K562 (cell line): Measurements from ENCODE around the gene ARHGDIA. TPM values are rescaled to one million over a fixed set of nuclear protein-coding genes. Genes with fewer than 3 reads are reported as not detected.

Source experiments
- ATAC-seq: fragments of 200-7000 bp; cut with Tn5 transposase; 3 replicates; pipeline ENCODE4 v1.9.1; 2020; ENCODE audit warnings: moderate library complexity
- BruUV-seq: library from RNA; stranded (reverse); fragments of 400-500 nt; replicated peaks from 2 replicates; lab custom pipeline; 2021; lab: Mats Ljungman, UMichigan
- CTCF ChIA-PET: fragments of 300-600 bp; formaldehyde crosslinking; extraction: SDS; loops from one replicate; lab custom pipeline; 2021; ENCODE audit warnings: low intra/inter-chr PET ratio; lab: Yijun Ruan, JAX
- POLR2A ChIA-PET: fragments of 300-600, 350-650 bp; sonication (Branson Sonifier 250); formaldehyde crosslinking; extraction: SDS; loops from one replicate; lab custom pipeline; 2021; ENCODE audit warnings: antibody characterized with exemption, inconsistent platforms; lab: Yijun Ruan, JAX
- DNase-seq, 4 experiments: peaks; one replicate each; pipeline versions ENCODE4 v3.0.0 to v3.0.0-alpha.2; 2011 to 2018; ENCODE audit warnings: low spot score in 3 of 4, mixed read lengths in 3 of 4; ENCODE audit errors: extremely low read depth in 1 of 4
- FAIRE-seq: peaks from 2 replicates; lab custom pipeline; 2011; peaks lifted over from hg19 to GRCh38; lab: Jason Lieb, UNC
- H2AFZ ChIP-seq: 2 replicates; pipeline ENCODE4 v1.6.0; 2011; ENCODE audit warnings: low read depth, low read length, control low read depth, inconsistent platforms
- H3K27ac ChIP-seq: fragments of 200-600 bp; 3 replicates; pipeline ENCODE4 v1.8.0; 2011; ENCODE audit warnings: low read depth, mild to moderate bottlenecking, control low read depth, inconsistent platforms, low read length, moderate library complexity, mixed read lengths; ENCODE audit errors: extremely low read depth
- H3K27me3 ChIP-seq, 2 experiments: fragments of 300-600 bp in 1 of 2; 2 replicates in 1 of 2; 3 replicates in 1 of 2; pipeline versions ENCODE4 v1.6.0 to v1.8.0; 2011; ENCODE audit warnings: inconsistent platforms in 2 of 2, low read length in 2 of 2, mild to moderate bottlenecking in 1 of 2, mixed read lengths in 1 of 2, moderate library complexity in 1 of 2; ENCODE audit not compliant: control insufficient read depth in 2 of 2, insufficient read depth in 2 of 2
- H3K36me3 ChIP-seq: fragments of 300-600 bp; 3 replicates; pipeline ENCODE4 v1.8.0; 2011; ENCODE audit warnings: mild to moderate bottlenecking, low read length, inconsistent platforms; ENCODE audit not compliant: control insufficient read depth, insufficient read depth
- H3K4me1 ChIP-seq, 2 experiments: fragments of 200-600 bp in 1 of 2; replicated peaks in 1 of 2; 2 replicates in 1 of 2; 3 replicates in 1 of 2; pipeline versions ENCODE4 v1.5.1 to v1.8.0; 2011; ENCODE audit warnings: inconsistent platforms in 2 of 2, low read length in 2 of 2, mild to moderate bottlenecking in 1 of 2, mixed read lengths in 1 of 2, moderate library complexity in 1 of 2; ENCODE audit not compliant: control insufficient read depth in 2 of 2, insufficient read depth in 2 of 2
- H3K4me2 ChIP-seq: 2 replicates; pipeline ENCODE4 v1.6.1; 2011; ENCODE audit warnings: low read length, control low read depth, inconsistent platforms, mixed read lengths; ENCODE audit not compliant: insufficient read depth
- H3K4me3 ChIP-seq: fragments of 200-600 bp; sonication (generic), shearing (Covaris generic); 2 replicates; pipeline ENCODE4 v1.5.1; 2016; ENCODE audit warnings: control low read depth, inconsistent platforms
- H3K79me2 ChIP-seq: fragments of 200-600 bp; 3 replicates; pipeline ENCODE4 v1.8.0; 2011; ENCODE audit warnings: low read length, inconsistent platforms; ENCODE audit not compliant: control insufficient read depth, insufficient read depth
- H3K9ac ChIP-seq, 2 experiments: 2 replicates each; pipeline versions ENCODE4 v1.6.0 to v1.6.1; 2011; ENCODE audit warnings: low read depth in 2 of 2, low read length in 2 of 2, control low read depth in 1 of 2, inconsistent platforms in 1 of 2, mild to moderate bottlenecking in 1 of 2, mixed read lengths in 1 of 2; ENCODE audit not compliant: insufficient read depth in 1 of 2
- H3K9me1 ChIP-seq: one replicate; pipeline ENCODE4 v1.6.0; 2011; ENCODE audit warnings: inconsistent platforms, mild to moderate bottlenecking, low read length, moderate library complexity; ENCODE audit not compliant: control insufficient read depth, insufficient read depth
- H3K9me3 ChIP-seq: replicated peaks from 2 replicates; pipeline ENCODE4 v1.5.1; 2011; ENCODE audit warnings: low read depth, low read length, inconsistent platforms; ENCODE audit not compliant: control insufficient read depth, insufficient read depth
- H4K20me1 ChIP-seq: replicated peaks from 2 replicates; pipeline ENCODE4 v1.6.1; 2011; ENCODE audit warnings: low read length, inconsistent platforms, mixed read lengths; ENCODE audit not compliant: control insufficient read depth, insufficient read depth
- CXXC5 ChIP-seq: fragments of 250-450 bp; sonication (Bioruptor Pico); IDR thresholded peaks from 2 replicates; pipeline ENCODE4 v1.8.0; 2022; ENCODE audit warnings: inconsistent platforms, mild to moderate bottlenecking, moderate library complexity
- POLR2B ChIP-seq: fragments of 450-650 bp; IDR thresholded peaks from 2 replicates; pipeline ENCODE4 v1.6.1; 2018; ENCODE audit warnings: low read depth; ENCODE audit not compliant: partially characterized antibody
- SMAD4 ChIP-seq: fragments of 250-450 bp; sonication (Bioruptor Pico); conservative IDR thresholded peaks from 2 replicates; pipeline ENCODE4 v1.8.0; 2021; ENCODE audit warnings: inconsistent platforms, mild to moderate bottlenecking, moderate library complexity
- ZC3H4 ChIP-seq: sonication (generic); formaldehyde crosslinking; IDR thresholded peaks from 2 replicates; pipeline ENCODE4 v1.9.0; 2021; ENCODE audit warnings: missing genetic modification reagents, borderline replicate concordance
- ZNF780A ChIP-seq: fragments of 250-450 bp; sonication (Bioruptor Pico); IDR thresholded peaks from 2 replicates; pipeline ENCODE4 v1.5.0; 2021; ENCODE audit warnings: mild to moderate bottlenecking
- ZNF830 ChIP-seq: fragments of 250-450 bp; sonication (Bioruptor Pico); IDR thresholded peaks from 2 replicates; pipeline ENCODE4 v1.5.0; 2021; ENCODE audit warnings: mild to moderate bottlenecking
- WGBS: fragments of 100-300 bp; shearing (Covaris generic); methylation state at CpG from one replicate; pipeline ENCODE4 v1.1.6; 2016; ENCODE audit warnings: low coverage, mixed read lengths; ENCODE audit not compliant: insufficient coverage; ENCODE audit errors: missing lambda C conversion rate; 5-methylcytosine and 5-hydroxymethylcytosine counted together
- in situ Hi-C: fragments of 300-500 bp; cut with MboI; formaldehyde crosslinking; loops from 4 replicates; pipeline ENCODE4 v1.15.0; 2018; ENCODE audit warnings: inconsistent platforms, mixed read lengths
- intact Hi-C: fragments of 100-400 bp; cut with micrococcal nuclease; formaldehyde crosslinking; loops from 2 replicates; pipeline ENCODE4 v1.14.2; 2022
- polyA plus RNA-seq, 8 experiments: library from polyadenylated mRNA; depleted of rRNA in 4 of 8; stranded (reverse) in 5 of 8; unstranded in 3 of 8; fragments of >200 nt; fragmentation: Nextera tagmentation in 2 of 8; fragmentation: Illumina TruSeq in 1 of 8; extraction: Ambion mirVana in 2 of 8; extraction: Trizol in 1 of 8; gene quantifications; 2 replicates each; pipeline versions ENCODE4 v1.2.1 to v1.2.3, GENCODE V29; 2011 to 2014; ENCODE audit warnings: inconsistent platforms in 1 of 8, missing spikeins in 1 of 8
- total RNA-seq, 7 experiments: library from RNA; depleted of rRNA in 6 of 7; stranded (reverse); fragments of >200 nt in 6 of 7; fragmentation: Illumina TruSeq in 2 of 7; extraction: Trizol in 2 of 7; gene quantifications; 2 replicates each; pipeline versions ENCODE4 v1.2.1 to v1.2.3, GENCODE V29; 2011 to 2021; ENCODE audit warnings: low replicate concordance in 1 of 7
- TF ChIP-seq, protein P1 (sequence below): fragments of 200-800 bp; sonication (Bioruptor generic); IDR thresholded peaks from 2 replicates; pipeline ENCODE4 v1.6.1; 2017; ENCODE audit warnings: missing genetic modification characterization, missing compliant biosample characterization
- TF ChIP-seq, protein P2 (sequence below): fragments of 450-650 bp; IDR thresholded peaks from 2 replicates; pipeline ENCODE4 v1.6.1; 2017; ENCODE audit warnings: mild to moderate bottlenecking, moderate library complexity
- TF ChIP-seq, protein P3 (sequence below): fragments of 250-450 bp; sonication (Bioruptor Pico); IDR thresholded peaks from 2 replicates; pipeline ENCODE4 v1.4.0; 2020

Gene ARHGDIA
- total and polyA plus RNA-seq, 9 of the 15 experiments (the other 6 are each of a cell fraction or from before 2014, with no cell fraction given) = 9.6 to 340 (median 97.6) TPM

DNA sequence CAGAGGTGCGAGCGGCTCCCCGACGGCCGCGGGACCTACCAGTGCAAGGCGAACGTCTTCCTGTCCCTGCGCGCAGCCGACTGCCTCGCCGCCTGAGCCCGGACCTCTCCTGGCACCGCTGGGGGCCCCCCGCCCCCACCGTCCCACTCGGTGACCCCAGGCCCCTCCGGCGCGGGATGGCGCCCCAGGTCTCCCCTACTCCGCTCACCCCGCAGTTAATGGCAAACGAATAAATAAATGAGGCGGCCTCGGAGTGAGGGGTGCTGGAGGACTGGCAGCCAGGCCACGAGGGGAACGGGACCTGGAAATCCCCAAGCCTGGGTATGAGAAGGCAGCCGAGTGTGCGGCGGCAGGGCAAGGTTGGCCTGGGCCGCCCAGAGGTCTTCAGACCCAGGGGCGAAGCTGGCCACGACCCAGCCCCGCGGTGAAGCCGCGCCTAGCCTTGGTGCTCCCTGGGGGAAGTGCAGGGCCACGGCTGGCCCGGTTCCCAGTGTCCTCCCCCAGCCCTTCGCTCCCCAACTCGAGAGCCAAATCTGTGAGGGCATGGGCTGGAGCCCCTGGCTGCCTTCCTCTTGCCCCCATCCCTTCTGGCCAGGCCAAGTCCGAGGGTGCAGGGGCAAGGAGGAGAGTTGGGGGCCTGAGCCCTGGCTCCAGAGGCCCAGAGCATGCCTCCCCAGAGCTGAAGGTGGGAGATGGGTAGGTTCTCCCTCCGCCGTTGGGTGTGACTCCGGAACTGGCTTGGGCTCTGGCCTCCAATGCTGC, 31.7 kb upstream of the ARHGDIA start (continued):
- TF ChIP-seq POLR2B (peak; percentile 40), ZNF780A (CRISPR knock-in tag) (0 out of 2 replicates have a peak, but pooled peaks have one; percentile 5)
- TF ChIP-seq, all 486 proteins: peak for 21

DNA sequence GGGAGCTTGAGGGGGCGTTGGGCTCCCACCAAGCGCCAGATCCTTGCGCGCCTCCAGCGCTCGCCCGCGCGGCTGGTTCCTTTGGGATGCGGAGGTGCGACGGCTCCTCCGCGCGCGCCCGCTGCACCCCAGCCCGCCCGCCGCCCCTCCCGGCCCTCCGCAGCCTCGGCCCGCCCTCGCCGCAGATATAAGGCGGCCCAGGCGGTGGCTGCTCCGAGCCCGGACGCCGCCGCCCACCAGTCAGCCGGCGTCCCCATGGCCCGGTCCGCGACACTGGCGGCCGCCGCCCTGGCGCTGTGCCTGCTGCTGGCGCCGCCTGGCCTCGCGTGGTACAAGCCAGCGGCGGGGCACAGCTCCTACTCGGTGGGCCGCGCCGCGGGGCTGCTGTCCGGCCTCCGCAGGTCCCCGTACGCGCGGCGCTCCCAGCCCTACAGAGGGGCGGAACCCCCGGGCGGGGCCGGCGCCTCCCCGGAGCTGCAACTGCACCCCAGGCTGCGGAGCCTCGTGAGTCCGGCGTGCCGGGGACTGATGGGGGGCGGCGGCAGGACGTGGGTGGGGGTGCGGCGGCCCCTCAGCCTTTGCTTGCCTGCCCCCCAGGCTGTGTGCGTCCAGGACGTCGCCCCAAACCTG, 31.0 kb upstream of the ARHGDIA start, which contains the start of gene NPB:
Gene NPB (plus strand): TSS at position 216 of the 630 bp plus-strand sequence. CDS start 40 bp downstream, at position 256.
- Histone ChIP-seq H3K9ac (peak within 1 kb of the TSS in 1 of 2 experiments; percentile 89; a peak in 3 of 4 replicates), H3K9me3 (no peaks in the 10 kb centered on the region), H3K9me1 (no peaks in the 10 kb centered on the region), H3K4me3 (peak within 1 kb of the TSS; percentile 32; the same call in 1 of the 2 replicates), H2AFZ (no peak within 1 kb of the TSS), H3K4me1 (peaks cover 10 to 84% of the 10 kb centered on the region in 2 experiments), H3K27me3 (no peaks in the 10 kb centered on the region), H3K4me2 (peak within 1 kb of the TSS; percentile 51), H3K36me3 (peaks cover 74% of the 10 kb centered on the region; the same call in 2 of the 3 replicates), H3K79me2 (no peaks in the 10 kb centered on the region), H3K27ac (peak within 1 kb of the TSS; percentile 27; the same call in 1 of the 3 replicates), H4K20me1 (peaks cover 9% of the 10 kb centered on the region; the same call in 1 of the 2 replicates)
- POLR2A ChIA-PET = interaction anchor here (0.6 to 1.7 kb wide), 8 partner anchors 9 to 251 kb away, joined by 3 to 10 read pairs (median 4); partner anchors contain the start of genes ANAPC11 and PCYT2
- peak; percentile 86 for ATAC-seq
- under 1% methylated on average over 26 of the region's 79 CpGs for WGBS
- CTCF ChIA-PET = no interaction called here
- intact Hi-C loops = no loop called here
- no TSS peak for BruUV-seq
- in situ Hi-C loops = no loop called here
- FAIRE-seq = no peak
- peak; percentile 65 to 73 (median 68) for DNase-seq
- TF ChIP-seq, protein P1, sequence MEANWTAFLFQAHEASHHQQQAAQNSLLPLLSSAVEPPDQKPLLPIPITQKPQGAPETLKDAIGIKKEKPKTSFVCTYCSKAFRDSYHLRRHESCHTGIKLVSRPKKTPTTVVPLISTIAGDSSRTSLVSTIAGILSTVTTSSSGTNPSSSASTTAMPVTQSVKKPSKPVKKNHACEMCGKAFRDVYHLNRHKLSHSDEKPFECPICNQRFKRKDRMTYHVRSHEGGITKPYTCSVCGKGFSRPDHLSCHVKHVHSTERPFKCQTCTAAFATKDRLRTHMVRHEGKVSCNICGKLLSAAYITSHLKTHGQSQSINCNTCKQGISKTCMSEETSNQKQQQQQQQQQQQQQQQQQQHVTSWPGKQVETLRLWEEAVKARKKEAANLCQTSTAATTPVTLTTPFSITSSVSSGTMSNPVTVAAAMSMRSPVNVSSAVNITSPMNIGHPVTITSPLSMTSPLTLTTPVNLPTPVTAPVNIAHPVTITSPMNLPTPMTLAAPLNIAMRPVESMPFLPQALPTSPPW = peak; percentile 75
- TF ChIP-seq, protein P2, sequence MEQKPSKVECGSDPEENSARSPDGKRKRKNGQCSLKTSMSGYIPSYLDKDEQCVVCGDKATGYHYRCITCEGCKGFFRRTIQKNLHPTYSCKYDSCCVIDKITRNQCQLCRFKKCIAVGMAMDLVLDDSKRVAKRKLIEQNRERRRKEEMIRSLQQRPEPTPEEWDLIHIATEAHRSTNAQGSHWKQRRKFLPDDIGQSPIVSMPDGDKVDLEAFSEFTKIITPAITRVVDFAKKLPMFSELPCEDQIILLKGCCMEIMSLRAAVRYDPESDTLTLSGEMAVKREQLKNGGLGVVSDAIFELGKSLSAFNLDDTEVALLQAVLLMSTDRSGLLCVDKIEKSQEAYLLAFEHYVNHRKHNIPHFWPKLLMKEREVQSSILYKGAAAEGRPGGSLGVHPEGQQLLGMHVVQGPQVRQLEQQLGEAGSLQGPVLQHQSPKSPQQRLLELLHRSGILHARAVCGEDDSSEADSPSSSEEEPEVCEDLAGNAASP = no peak
- TF ChIP-seq CXXC5 (CRISPR knock-in tag) (peak; percentile 75), SMAD4 (peak; percentile 50; the same call in 1 of the 2 replicates), ZNF830 (CRISPR knock-in tag) (0 out of 2 replicates have a peak, but pooled peaks have one; percentile 30), ZC3H4 (0 out of 2 replicates have a peak, but pooled peaks have one; percentile 39)
- TF ChIP-seq, protein P3, sequence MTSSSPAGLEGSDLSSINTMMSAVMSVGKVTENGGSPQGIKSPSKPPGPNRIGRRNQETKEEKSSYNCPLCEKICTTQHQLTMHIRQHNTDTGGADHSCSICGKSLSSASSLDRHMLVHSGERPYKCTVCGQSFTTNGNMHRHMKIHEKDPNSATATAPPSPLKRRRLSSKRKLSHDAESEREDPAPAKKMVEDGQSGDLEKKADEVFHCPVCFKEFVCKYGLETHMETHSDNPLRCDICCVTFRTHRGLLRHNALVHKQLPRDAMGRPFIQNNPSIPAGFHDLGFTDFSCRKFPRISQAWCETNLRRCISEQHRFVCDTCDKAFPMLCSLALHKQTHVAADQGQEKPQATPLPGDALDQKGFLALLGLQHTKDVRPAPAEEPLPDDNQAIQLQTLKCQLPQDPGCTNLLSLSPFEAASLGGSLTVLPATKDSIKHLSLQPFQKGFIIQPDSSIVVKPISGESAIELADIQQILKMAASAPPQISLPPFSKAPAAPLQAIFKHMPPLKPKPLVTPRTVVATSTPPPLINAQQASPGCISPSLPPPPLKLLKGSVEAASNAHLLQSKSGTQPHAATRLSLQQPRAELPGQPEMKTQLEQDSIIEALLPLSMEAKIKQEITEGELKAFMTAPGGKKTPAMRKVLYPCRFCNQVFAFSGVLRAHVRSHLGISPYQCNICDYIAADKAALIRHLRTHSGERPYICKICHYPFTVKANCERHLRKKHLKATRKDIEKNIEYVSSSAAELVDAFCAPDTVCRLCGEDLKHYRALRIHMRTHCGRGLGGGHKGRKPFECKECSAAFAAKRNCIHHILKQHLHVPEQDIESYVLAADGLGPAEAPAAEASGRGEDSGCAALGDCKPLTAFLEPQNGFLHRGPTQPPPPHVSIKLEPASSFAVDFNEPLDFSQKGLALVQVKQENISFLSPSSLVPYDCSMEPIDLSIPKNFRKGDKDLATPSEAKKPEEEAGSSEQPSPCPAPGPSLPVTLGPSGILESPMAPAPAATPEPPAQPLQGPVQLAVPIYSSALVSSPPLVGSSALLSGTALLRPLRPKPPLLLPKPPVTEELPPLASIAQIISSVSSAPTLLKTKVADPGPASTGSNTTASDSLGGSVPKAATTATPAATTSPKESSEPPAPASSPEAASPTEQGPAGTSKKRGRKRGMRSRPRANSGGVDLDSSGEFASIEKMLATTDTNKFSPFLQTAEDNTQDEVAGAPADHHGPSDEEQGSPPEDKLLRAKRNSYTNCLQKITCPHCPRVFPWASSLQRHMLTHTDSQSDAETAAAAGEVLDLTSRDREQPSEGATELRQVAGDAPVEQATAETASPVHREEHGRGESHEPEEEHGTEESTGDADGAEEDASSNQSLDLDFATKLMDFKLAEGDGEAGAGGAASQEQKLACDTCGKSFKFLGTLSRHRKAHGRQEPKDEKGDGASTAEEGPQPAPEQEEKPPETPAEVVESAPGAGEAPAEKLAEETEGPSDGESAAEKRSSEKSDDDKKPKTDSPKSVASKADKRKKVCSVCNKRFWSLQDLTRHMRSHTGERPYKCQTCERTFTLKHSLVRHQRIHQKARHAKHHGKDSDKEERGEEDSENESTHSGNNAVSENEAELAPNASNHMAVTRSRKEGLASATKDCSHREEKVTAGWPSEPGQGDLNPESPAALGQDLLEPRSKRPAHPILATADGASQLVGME (CRISPR knock-in tag) = no peak
